Mesenteric fat pad (tissue), 1 donor: Measurements from ENCODE around the gene HBA2. TPM values are rescaled to one million over a fixed set of nuclear protein-coding genes. Genes with fewer than 3 reads are reported as not detected.
"Not testable (repeated sequence)": the region's sequence is repeated elsewhere in the genome, so short reads cannot be mapped to it uniquely, and the experiment has no call there.

Experiments used
- DNase-seq: peaks from one replicate; pipeline ENCODE4 v3.0.0-alpha.2; 2020; ENCODE audit warnings: low spot score
- total RNA-seq: library from RNA; stranded (reverse); fragmentation: NEBNext Ultra II Directional; extraction: Animal tissue kit (Norgen Biotek cat#: 25700); gene quantifications from one replicate; pipeline ENCODE4 v1.2.1, GENCODE V29; 2021
- donor health status: DM: yes; HTN: yes; CAD: no.

Gene HBA2
- total RNA-seq, 1 donor from 2014 or later: 248 TPM

GRCh38 chr16:154217-155030 is 18.3 kb upstream of the HBA2 start:
- DNase-seq: no peak

- no peak for DNase-seq
Observed at GRCh38 chr16:155031-155398, 17.7 kb upstream of the HBA2 start.

- no peak for DNase-seq
Observed at GRCh38 chr16:159136-159849, 13.4 kb upstream of the HBA2 start.

GRCh38 chr16:160242-160641 is 12.4 kb upstream of the HBA2 start:
- DNase-seq: not testable (repeated sequence)

GRCh38 chr16:160691-161190 is 11.9 kb upstream of the HBA2 start:
- DNase-seq: no peak

GRCh38 chr16:162271-162991 is 10.2 kb upstream of the HBA2 start:
- DNase-seq: no peak

GRCh38 chr16:163139-163538 is 9.5 kb upstream of the HBA2 start:
- not testable (repeated sequence) for DNase-seq

DNA sequence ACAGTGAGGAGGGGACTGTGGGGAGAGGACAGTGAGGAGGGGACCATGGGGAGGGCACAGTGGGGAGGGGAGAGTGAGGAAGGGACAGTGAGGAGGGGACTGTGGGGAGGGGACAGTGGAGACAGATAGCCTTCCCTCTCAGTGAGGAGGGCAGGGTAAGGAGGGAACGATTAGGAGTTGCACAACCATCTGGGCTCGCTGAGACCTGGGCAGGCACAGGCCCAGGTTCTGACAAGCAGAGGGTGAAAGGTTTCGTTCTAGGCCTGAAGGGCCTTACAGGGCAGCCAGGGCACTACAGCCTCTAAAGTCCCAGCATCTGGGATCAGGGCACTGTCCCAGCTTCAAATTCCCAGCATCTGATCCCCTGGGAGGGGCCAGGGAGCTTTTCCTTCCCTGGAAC is 9.0 kb upstream of the HBA2 start:
- DNase-seq: not testable (repeated sequence)

GRCh38 chr16:164134-164823 is 8.4 kb upstream of the HBA2 start:
- not testable (repeated sequence) for DNase-seq

DNA sequence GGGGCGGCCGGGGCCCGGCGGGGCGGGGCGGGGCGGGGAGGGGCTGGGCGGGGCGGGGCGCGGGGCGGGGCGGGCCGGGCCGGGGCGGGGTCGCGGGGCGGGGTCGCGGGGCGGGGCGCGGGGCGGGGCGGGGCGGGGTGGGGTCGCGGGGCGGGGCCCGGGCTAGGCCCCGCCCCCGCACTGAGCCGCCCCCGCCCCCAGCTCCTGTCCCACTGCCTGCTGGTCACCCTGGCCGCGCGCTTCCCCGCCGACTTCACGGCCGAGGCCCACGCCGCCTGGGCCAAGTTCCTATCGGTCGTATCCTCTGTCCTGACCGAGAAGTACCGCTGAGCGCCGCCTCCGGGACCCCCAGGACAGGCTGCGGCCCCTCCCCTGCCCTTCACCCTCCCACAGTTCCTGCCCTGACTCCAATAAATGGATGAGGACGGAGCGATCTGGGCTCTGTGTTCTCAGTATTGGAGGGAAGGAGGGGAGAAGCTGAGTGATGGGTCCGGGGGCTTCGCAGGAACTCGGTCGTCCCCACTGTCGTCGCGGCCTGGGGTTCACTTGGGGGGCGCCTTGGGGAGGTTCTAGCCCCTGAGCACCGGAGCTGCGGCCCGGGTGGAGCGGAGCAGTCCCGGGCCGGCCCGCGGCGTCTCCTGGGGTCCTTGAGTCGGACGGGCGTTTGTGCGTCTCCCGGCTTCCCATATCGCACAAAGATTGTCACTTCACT is 7.7 kb upstream of the HBA2 start:
- no peak for DNase-seq

- no peak for DNase-seq
Observed at GRCh38 chr16:165539-166374, 6.9 kb upstream of the HBA2 start, which contains the start of gene HBM. HBM (plus strand) TSS chr16:165978; CDS start chr16:165998, 20 bp downstream.

- no peak for DNase-seq
Observed at GRCh38 chr16:166375-167121, 6.1 kb upstream of the HBA2 start.

- no peak for DNase-seq
Observed at GRCh38 chr16:167122-167690, 5.5 kb upstream of the HBA2 start.

DNA sequence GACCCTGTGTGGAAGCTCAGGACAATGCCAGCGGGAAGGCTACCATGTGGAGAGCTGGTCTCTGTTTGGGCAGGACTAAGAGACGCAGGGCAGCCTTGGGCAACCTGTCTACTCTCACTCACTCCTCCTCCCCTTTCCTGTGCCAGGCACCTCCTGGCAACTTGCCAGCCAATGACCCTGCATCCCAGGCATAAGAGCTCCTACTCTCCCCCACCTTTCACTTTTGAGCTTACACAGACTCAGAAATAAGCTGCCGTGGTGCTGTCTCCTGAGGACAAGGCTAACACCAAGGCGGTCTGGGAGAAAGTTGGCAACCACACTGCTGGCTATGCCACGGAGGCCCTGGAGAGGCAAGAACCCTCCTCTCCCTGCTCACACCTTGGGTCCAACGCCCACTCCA is 4.3 kb upstream of the HBA2 start:
- DNase-seq: no peak

DNA sequence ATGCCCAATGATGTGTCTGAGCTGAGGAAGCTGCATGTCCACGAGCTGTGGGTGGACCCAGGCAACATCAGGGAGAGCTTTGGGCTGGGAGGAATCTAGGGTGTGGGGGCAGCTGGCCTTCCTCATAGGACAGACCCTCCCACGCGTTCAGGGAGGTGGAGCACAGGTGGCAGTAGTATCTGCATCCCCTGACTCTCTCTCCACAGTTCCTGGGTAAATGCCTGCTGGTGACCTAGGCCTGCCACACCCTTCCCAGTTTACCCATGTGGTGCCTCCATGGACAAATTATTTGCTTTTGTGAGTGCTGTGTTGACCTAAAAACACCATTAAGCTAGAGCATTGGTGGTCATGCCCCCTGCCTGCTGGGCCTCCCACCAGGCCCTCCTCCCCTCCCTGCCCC is 3.7 kb upstream of the HBA2 start:
- no peak for DNase-seq

DNA sequence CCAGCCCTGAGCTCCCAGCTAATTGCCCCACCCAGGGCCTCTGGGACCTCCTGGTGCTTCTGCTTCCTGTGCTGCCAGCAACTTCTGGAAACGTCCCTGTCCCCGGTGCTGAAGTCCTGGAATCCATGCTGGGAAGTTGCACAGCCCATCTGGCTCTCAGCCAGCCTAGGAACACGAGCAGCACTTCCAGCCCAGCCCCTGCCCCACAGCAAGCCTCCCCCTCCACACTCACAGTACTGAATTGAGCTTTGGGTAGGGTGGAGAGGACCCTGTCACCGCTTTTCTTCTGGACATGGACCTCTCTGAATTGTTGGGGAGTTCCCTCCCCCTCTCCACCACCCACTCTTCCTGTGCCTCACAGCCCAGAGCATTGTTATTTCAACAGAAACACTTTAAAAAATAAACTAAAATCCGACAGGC is 2.6 kb upstream of the HBA2 start:
- not testable (repeated sequence) for DNase-seq

- DNase-seq: no peak
Observed at GRCh38 chr16:170788-171187, 1.9 kb upstream of the HBA2 start.

DNA sequence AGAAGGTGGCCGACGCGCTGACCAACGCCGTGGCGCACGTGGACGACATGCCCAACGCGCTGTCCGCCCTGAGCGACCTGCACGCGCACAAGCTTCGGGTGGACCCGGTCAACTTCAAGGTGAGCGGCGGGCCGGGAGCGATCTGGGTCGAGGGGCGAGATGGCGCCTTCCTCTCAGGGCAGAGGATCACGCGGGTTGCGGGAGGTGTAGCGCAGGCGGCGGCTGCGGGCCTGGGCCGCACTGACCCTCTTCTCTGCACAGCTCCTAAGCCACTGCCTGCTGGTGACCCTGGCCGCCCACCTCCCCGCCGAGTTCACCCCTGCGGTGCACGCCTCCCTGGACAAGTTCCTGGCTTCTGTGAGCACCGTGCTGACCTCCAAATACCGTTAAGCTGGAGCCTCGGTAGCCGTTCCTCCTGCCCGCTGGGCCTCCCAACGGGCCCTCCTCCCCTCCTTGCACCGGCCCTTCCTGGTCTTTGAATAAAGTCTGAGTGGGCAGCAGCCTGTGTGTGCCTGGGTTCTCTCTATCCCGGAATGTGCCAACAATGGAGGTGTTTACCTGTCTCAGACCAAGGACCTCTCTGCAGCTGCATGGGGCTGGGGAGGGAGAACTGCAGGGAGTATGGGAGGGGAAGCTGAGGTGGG is 657 bp downstream of the HBA2 start:
- not testable (repeated sequence) for DNase-seq
